ENCODE results near the gene SPEM1.

GRCh38 chr17:7468290-7468689 lies 48.2 kb downstream of the SPEM1 start:
- TF ChIP-seq POLR2AphosphoS5 (IDR thresholded peaks at IDR 0.05; ENCODE audit: low read depth, low read length) (no peak), POLR2A (IDR thresholded peaks at IDR 0.05; ENCODE audit: low read depth, low read length) (no peak), SPI1 (IDR thresholded peaks at IDR 0.05; ENCODE audit: low read depth, low read length) (no peak)

All from GM12891 (cell line).